Measurements from ENCODE around the gene EIF4G3.
"Not testable (repeated sequence)": the region's sequence is repeated elsewhere in the genome, so short reads cannot be mapped to it uniquely, and the experiment has no call there.

The EIF4G3 gene

DNA sequence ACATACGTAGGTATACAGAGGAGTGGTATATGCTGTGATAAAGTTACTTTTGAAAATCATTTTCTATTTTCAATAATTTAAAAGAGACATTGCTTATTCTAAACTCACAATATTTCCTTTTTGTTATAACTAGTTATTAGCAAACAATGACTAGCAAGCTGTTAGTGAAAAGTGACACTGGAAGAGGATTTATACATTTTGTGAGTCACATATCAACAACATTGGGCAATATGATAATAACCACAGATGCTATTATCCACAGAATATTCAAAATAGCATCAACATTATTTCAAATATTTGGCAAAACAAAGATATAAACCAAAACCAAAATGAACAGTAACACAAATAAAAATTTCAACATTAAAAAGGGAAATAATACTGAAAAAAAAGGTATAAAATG is 285.6 kb downstream of the EIF4G3 start:
- Mint-ChIP-seq H3K27ac (no peak overlapping the region), H3K9me3 (no peaks in the 10 kb centered on the region), H3K27me3 (no peaks in the 10 kb centered on the region), H3K4me3 (no peak overlapping the region), H3K36me3 (peaks cover 40% of the 10 kb centered on the region), H3K4me1 (no peaks in the 10 kb centered on the region)
- ATAC-seq, result no peak

DNA sequence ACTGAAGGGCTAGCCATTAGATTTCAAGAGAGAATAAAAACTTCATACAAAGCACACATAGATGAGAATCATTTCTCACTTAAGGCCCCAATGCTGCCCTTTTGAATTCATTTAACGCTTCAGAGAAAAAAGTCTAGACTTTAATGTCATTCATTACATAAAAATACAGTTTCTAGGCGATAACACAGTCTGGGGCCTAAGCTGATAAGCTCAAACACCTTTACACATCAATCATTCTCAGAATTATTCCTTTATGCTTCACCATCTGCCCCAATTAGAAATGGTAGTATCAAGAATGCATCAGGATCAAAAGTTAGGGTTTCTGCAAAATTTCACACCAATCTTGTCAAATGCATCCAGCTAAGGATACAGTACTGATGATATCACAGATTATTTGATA is 289.5 kb downstream of the EIF4G3 start:
- no peaks in the 10 kb centered on the region for H3K4me1 Mint-ChIP-seq
- H3K4me3 Mint-ChIP-seq, result no peak overlapping the region
- no peak for ATAC-seq
- H3K27ac Mint-ChIP-seq, result no peak overlapping the region
- H3K9me3 Mint-ChIP-seq, result no peaks in the 10 kb centered on the region
- peaks cover 31% of the 10 kb centered on the region for H3K36me3 Mint-ChIP-seq
- no peaks in the 10 kb centered on the region for H3K27me3 Mint-ChIP-seq

DNA sequence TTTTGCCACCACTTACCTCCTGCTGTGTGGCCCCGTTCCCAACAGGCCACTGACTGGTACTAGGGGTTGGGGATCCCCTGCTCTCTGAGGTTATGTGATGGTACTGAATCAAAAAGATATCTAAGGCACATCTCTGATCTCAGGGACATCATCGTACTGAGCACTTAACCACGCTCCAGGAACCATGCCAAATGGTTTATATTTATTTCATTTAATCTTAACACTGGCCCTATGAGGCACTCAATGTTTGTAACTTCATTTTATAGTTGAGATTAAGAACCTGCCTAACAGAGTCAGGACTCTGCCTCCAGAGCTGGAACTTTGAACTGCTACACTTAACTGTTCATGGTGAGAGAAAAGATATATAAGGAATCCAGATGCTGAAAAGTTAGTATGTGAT is 291.6 kb downstream of the EIF4G3 start:
- Mint-ChIP-seq H3K9me3 (no peaks in the 10 kb centered on the region), H3K27me3 (no peaks in the 10 kb centered on the region), H3K27ac (no peak overlapping the region), H3K4me1 (no peaks in the 10 kb centered on the region), H3K36me3 (peaks cover 45% of the 10 kb centered on the region), H3K4me3 (no peak overlapping the region)
- no peak for ATAC-seq

DNA sequence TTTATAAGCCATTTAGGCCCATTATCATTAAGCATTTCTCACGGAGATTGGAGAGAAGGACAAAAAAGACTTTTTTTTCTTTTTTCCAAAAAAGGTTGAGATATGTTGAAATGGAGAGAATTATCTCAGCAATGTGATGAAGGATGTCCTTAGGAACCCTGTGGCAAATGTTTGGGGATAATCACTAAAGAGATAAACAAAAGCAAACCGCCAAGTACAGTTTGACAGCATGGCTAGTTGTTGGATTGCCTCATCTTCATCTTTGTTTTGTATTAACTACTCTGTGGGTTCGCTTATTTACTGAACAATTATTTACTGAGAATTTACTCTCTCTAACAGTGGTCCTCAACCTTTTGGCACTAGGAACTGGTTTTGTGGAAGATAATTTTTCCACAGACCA is 292.2 kb downstream of the EIF4G3 start:
- H3K4me3 Mint-ChIP-seq, result no peak overlapping the region
- no peaks in the 10 kb centered on the region for H3K4me1 Mint-ChIP-seq
- peaks cover 50% of the 10 kb centered on the region for H3K36me3 Mint-ChIP-seq
- no peaks in the 10 kb centered on the region for H3K9me3 Mint-ChIP-seq
- H3K27me3 Mint-ChIP-seq, result no peaks in the 10 kb centered on the region
- no peak for ATAC-seq
- no peak overlapping the region for H3K27ac Mint-ChIP-seq

DNA sequence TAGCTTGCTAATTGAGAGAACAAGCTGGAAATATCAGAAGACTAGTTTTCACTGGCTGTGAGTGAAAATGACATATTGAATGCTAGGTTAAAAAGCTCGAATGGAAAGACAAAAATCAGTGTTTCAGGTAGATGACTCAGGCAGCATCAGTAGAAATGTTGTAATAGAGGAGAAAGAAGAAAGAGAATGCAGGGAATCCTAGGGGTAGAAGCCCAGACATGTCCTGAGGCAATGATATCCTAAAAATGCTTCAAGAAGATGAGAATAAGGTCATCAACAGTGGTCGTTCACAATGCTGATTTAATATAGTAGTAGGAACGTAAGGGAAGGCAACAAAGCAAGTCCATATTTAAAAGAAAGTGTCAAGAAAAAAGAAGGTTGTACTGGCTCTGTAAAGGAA is 292.9 kb downstream of the EIF4G3 start:
- ATAC-seq, result no peak
- Mint-ChIP-seq H3K27me3 (no peaks in the 10 kb centered on the region), H3K4me1 (no peaks in the 10 kb centered on the region), H3K9me3 (no peaks in the 10 kb centered on the region), H3K36me3 (peaks cover 55% of the 10 kb centered on the region), H3K4me3 (no peak overlapping the region), H3K27ac (no peak overlapping the region)

DNA sequence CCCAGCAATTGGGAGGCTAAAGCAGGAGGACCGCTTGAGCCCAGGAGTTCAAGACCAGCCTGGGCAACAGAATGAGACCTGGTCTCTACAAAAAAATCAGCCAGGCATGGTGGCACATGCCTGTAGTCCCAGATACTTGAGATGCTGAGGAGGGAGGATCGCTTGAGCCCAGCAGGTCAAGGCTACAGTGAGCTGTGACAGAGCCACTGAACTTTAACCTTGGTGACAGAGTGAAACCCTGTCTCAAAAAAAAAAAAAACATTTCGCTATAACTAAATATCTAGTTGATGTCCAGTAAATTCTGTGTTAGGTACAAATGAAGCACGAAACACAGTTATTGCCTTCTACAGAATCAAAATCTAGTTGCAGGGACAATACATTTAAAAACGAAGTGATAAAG is 293.9 kb downstream of the EIF4G3 start:
- H3K27ac Mint-ChIP-seq, result no peak overlapping the region
- H3K4me1 Mint-ChIP-seq, result no peaks in the 10 kb centered on the region
- no peaks in the 10 kb centered on the region for H3K9me3 Mint-ChIP-seq
- H3K36me3 Mint-ChIP-seq, result peaks cover 64% of the 10 kb centered on the region
- no peak for ATAC-seq
- no peaks in the 10 kb centered on the region for H3K27me3 Mint-ChIP-seq
- H3K4me3 Mint-ChIP-seq, result no peak overlapping the region

DNA sequence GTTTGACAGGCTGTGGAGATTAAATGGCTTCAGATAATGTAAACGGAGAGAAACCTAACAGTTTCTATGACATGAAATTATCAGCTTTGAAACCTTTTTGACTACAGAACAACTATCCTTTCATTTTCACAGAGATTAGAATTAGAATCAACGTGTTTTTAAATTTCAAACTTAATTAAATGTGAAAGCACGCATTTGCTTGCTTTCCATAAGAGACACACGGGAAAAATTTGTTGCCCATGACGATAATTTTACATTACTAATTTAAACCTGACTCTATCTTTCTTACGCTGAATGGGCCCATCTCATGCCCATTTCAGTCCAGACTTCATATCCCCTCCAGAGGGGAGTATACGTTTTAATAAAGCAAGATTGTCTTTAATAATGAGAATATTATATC is 297.9 kb downstream of the EIF4G3 start:
- Mint-ChIP-seq H3K36me3 (peaks cover 74% of the 10 kb centered on the region), H3K27me3 (no peaks in the 10 kb centered on the region), H3K4me3 (no peak overlapping the region), H3K27ac (no peak overlapping the region), H3K9me3 (no peaks in the 10 kb centered on the region), H3K4me1 (peaks cover 24% of the 10 kb centered on the region)
- ATAC-seq, result no peak

DNA sequence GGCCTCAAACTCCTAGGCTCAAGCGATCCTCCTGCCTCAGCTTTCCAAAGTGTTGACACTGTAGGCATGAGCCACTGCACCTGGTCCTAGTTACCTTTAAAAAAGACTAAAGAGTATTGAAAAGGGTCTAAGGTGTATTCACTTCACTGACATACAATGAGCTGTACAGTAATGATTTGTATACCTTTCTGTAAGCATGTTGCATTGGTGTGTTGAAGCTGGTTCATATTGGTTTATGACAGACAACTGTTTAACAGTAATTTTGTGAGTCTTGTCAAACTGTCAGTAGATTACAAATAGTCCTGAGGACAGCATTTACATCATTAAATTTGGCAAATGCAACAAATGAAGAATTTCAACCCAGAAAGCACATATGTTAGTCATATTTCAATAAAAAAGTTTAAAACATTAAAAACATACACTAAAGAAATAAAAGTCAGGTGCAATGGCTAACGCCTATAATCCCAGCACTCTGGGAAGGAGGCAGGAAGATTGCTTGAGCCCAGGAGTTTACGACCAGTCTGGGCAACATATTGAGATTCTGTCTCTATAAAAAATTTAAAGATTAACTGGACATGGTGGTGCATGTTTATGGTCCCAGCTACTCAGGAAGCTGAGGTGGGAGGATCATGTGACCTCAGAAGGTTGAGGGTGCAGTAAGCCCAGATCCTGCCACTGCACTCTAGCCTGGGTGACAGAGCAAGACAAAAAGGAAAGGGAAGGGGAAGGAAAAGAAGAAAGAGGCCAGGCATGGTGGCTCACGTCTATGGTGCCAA is 301.3 kb downstream of the EIF4G3 start:
- no peaks in the 10 kb centered on the region for H3K9me3 Mint-ChIP-seq
- no peak overlapping the region for H3K4me3 Mint-ChIP-seq
- no peak for ATAC-seq
- peaks cover 24% of the 10 kb centered on the region for H3K4me1 Mint-ChIP-seq
- H3K27me3 Mint-ChIP-seq, result no peaks in the 10 kb centered on the region
- peaks cover 58% of the 10 kb centered on the region for H3K36me3 Mint-ChIP-seq
- H3K27ac Mint-ChIP-seq, result peak overlapping the region; percentile 27

DNA sequence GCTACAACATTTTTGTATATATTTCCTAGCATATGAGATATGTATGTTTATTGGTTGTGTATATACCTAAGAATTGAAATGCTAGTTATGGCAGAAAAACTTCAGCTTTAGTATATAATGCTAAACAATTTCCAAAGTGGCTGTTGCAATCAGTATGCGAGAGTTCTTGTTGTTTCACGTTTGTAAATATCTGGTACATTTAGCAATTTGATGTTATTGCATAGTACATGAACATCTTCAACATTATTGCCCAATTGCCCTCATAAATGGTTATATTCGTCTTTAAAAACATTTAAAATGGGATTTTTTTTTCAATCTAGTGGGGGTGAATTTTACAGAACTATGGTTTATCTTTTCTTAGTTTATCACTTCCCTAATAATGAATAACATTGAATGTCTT is 303.4 kb downstream of the EIF4G3 start:
- no peak overlapping the region for H3K27ac Mint-ChIP-seq
- peaks cover 52% of the 10 kb centered on the region for H3K36me3 Mint-ChIP-seq
- no peak for ATAC-seq
- peaks cover 24% of the 10 kb centered on the region for H3K4me1 Mint-ChIP-seq
- no peaks in the 10 kb centered on the region for H3K27me3 Mint-ChIP-seq
- no peaks in the 10 kb centered on the region for H3K9me3 Mint-ChIP-seq
- no peak overlapping the region for H3K4me3 Mint-ChIP-seq

DNA sequence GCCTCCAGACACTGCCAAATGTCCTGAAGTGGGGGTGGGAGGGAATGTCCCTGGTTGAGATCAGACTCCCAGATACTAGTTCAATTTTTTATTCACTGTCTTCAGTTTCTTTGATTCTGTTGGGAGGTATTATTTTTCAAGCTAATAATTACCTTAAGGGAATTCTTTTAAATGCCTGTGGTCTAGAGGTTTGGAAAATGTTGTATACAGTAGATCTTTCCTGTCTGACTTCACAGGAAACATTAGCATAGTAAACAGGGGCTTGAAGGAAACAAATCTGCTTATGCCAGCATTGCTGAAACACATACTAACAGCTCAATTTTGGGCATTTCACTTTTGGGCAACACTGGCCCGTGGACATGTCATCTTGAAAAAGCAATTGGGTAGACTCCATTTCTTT is 305.3 kb downstream of the EIF4G3 start:
- H3K4me1 Mint-ChIP-seq, result peaks cover 24% of the 10 kb centered on the region
- no peak overlapping the region for H3K4me3 Mint-ChIP-seq
- H3K27me3 Mint-ChIP-seq, result no peaks in the 10 kb centered on the region
- no peaks in the 10 kb centered on the region for H3K9me3 Mint-ChIP-seq
- ATAC-seq, result no peak
- H3K27ac Mint-ChIP-seq, result no peak overlapping the region
- H3K36me3 Mint-ChIP-seq, result peaks cover 42% of the 10 kb centered on the region

DNA sequence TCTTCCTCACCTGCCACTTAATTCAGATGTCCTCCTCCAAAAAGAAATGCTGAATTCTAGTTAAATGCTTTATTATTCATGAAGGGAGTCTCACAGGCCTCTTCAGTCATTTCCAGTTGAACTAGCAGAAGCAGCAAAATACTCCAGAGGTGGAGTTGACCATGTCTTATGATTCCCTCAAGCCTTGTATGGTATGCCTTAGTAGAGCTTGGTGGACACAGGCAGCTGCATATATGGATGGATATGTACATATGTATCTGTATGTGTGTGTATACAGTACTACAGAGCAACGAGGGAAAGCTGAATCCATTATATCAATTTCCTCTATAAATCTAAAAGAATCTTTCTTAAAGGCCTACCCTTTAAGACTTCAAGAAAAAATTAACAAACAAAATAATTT is 306.0 kb downstream of the EIF4G3 start:
- H3K9me3 Mint-ChIP-seq, result no peaks in the 10 kb centered on the region
- H3K4me1 Mint-ChIP-seq, result peaks cover 17% of the 10 kb centered on the region
- H3K27me3 Mint-ChIP-seq, result no peaks in the 10 kb centered on the region
- H3K4me3 Mint-ChIP-seq, result no peak overlapping the region
- peaks cover 39% of the 10 kb centered on the region for H3K36me3 Mint-ChIP-seq
- no peak for ATAC-seq
- no peak overlapping the region for H3K27ac Mint-ChIP-seq

DNA sequence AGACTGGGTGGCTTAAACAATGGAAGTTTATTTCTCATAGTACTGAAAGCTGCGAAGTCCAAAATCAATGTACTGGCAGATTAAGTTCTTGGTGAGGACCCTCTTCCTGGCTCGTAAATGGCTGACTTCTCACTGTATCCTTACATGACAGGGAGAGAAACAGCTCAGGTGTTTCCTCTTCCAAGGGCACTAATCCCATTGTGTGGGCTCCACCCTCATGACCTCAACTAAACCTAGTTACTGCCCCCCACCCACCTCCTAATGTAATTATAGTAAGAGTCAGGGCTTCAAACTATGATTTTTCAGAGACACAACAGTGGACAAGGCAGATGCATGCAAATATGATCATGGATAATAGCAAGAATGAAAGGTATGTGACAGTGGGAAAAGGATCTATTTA is 308.4 kb downstream of the EIF4G3 start:
- Mint-ChIP-seq H3K4me3 (no peak overlapping the region), H3K9me3 (no peaks in the 10 kb centered on the region), H3K27ac (no peak overlapping the region), H3K4me1 (no peaks in the 10 kb centered on the region), H3K27me3 (no peaks in the 10 kb centered on the region), H3K36me3 (peaks cover 37% of the 10 kb centered on the region)
- ATAC-seq, result no peak

DNA sequence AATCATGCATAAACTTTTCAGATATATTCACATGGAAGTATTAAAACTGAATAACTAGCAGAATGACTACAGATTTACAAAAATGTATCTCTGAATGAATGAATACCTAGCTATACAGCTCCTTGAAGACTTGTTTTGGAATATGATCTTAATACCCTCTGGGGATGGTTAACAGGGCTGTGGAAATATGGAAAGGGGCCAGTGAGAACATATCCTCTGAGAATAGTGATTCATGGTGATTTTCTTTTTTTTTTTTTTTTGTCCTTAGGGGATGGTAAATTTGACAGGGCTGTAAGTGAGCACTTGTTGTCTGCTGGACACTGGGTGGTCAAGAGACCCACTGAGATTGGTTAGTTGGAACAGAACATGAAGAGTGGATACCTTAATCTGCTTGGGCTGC is 308.9 kb downstream of the EIF4G3 start:
- Mint-ChIP-seq H3K36me3 (peaks cover 37% of the 10 kb centered on the region), H3K27me3 (no peaks in the 10 kb centered on the region), H3K27ac (no peak overlapping the region), H3K4me1 (no peaks in the 10 kb centered on the region), H3K9me3 (no peaks in the 10 kb centered on the region), H3K4me3 (no peak overlapping the region)
- no peak for ATAC-seq

DNA sequence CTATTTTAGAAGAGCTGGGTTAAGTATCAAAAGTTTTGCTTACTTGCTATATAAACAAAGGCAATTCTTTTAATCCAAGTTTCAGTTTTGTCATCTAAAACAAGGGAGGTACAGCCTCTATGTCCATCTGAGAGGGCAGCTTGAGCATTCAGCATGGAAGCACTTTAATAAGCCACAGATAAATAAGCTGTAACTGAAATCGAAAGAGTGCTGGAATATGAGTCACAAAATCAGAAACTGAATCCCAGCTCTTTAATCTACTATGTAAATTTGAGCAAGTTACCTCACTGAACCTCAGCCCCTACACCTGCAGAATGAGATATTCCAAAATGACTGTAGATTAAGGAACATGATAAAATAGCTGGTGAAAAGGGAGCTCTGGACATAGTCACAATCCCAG is 309.6 kb downstream of the EIF4G3 start:
- H3K27ac Mint-ChIP-seq, result no peak overlapping the region
- ATAC-seq, result no peak
- H3K4me1 Mint-ChIP-seq, result no peaks in the 10 kb centered on the region

DNA sequence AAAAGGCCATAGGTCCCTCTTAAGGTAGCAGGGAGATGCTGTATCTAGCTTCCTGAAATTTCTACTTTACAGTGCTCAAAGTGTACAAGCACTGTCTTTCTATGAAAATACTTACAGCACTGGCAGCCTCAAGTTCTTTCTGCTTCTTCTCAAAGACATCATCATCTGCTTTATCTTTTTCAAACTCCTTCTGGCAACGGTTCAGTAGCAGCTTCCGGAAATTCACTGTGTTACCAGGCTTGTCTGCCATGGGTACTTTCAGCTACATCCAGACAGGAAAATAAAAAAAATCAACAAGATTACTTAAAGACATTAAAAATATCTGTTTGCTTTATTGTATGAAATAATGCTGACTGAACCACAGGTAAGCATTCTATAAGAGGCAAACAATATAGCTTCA is 311.7 kb downstream of the EIF4G3 start:
- Mint-ChIP-seq H3K27me3 (no peaks in the 10 kb centered on the region), H3K9me3 (no peaks in the 10 kb centered on the region), H3K36me3 (peaks cover 54% of the 10 kb centered on the region), H3K27ac (no peak overlapping the region), H3K4me3 (no peak overlapping the region), H3K4me1 (no peaks in the 10 kb centered on the region)
- no peak for ATAC-seq

More for the DNA sequence above, 309.6 kb downstream of the EIF4G3 start:
- H3K27me3 Mint-ChIP-seq, result no peaks in the 10 kb centered on the region
- H3K36me3 Mint-ChIP-seq, result peaks cover 42% of the 10 kb centered on the region
- no peak overlapping the region for H3K4me3 Mint-ChIP-seq
- H3K9me3 Mint-ChIP-seq, result no peaks in the 10 kb centered on the region

DNA sequence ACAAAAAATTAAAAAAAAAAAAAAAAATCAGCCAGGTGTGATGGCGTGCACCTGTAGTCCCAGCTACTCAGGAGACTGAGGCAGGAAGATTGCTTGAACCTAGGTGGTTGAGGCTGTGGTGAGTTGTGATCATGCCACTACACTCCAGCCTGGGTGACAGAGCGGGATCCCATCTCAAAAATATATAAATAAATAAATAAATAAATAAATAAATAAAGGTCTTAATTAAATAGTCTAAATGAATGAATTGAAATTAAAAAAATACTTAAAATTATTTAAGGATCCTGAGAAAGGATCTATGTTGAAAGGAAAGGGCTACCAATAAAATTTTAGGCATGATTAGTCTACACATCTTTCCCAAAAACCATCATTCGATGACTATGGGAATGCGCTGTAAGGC is 322.2 kb downstream of the EIF4G3 start:
- H3K4me1 Mint-ChIP-seq, result no peaks in the 10 kb centered on the region
- no peaks in the 10 kb centered on the region for H3K9me3 Mint-ChIP-seq
- no peak overlapping the region for H3K4me3 Mint-ChIP-seq
- no peak for ATAC-seq
- H3K27me3 Mint-ChIP-seq, result no peaks in the 10 kb centered on the region
- H3K36me3 Mint-ChIP-seq, result peaks cover 59% of the 10 kb centered on the region
- no peak overlapping the region for H3K27ac Mint-ChIP-seq

DNA sequence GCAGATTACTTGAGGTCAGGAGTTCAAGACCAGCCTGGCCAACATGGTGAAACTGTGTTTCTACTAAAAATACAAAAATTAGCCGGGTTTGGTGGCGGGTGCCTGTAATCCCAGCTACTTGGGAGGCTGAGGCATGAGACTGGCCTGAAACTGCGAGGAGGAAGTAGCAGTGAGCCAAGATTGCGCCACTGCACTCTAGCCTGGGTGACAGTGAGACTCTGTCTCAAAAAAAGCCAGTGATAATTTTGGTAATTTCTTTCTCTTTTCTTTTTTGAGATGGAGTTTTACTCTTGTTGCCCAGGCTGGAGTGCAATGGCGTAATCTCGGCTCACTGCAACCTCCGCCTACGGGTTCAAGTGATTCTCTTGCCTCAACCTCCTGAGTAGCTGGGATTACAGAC is 324.9 kb downstream of the EIF4G3 start:
- H3K36me3 Mint-ChIP-seq, result peaks cover 49% of the 10 kb centered on the region
- H3K4me3 Mint-ChIP-seq, ATAC-seq, H3K4me1 Mint-ChIP-seq, H3K9me3 Mint-ChIP-seq, H3K27me3 Mint-ChIP-seq, H3K27ac Mint-ChIP-seq: not testable (repeated sequence)
